Activated T-helper 2 cell treated with anti-CD3 and anti-CD28 coated beads, Interferon-gamma antibody, Interleukin-2, Interleukin-4, amounts not matched to agents 10 μg/mL and 5 μg/mL and 100 μg/mL, durations not matched to agents 14 hours and 24 hours and 36 hours (primary cell): Measurements from ENCODE around the gene ZBTB47. TPM values are rescaled to one million over a fixed set of nuclear protein-coding genes. Genes with fewer than 3 reads are reported as not detected.

Source experiments
- DNase-seq: peaks from one replicate; pipeline ENCODE4 v3.0.0; 2021; ENCODE audit warnings: low spot score
- H3K27ac Mint-ChIP-seq: one replicate; pipeline ENCODE4 v1.8.0; 2021; ENCODE audit warnings: mixed read lengths
- H3K27me3 Mint-ChIP-seq: one replicate; pipeline ENCODE4 v1.8.0; 2021; ENCODE audit warnings: low read depth, mixed read lengths
- H3K36me3 Mint-ChIP-seq: one replicate; pipeline ENCODE4 v1.8.0; 2021; ENCODE audit warnings: low read depth, mixed read lengths
- H3K4me1 Mint-ChIP-seq: one replicate; pipeline ENCODE4 v1.8.0; 2021; ENCODE audit warnings: low read depth, mixed read lengths
- H3K4me3 Mint-ChIP-seq: one replicate; pipeline ENCODE4 v1.8.0; 2021; ENCODE audit warnings: low read depth, mild to moderate bottlenecking, moderate library complexity, mixed read lengths
- H3K9me3 Mint-ChIP-seq: one replicate; pipeline ENCODE4 v1.8.0; 2021; ENCODE audit warnings: mixed read lengths
- intact Hi-C: fragments of 100-400 bp; cut with micrococcal nuclease; formaldehyde crosslinking; loops from one replicate; pipeline ENCODE4 v1.15.1; 2023
- total RNA-seq: library from RNA; stranded (reverse); gene quantifications from 2 replicates; pipeline ENCODE4 v1.2.3, GENCODE V29; 2022

ZBTB47 gene
- total RNA-seq, 1 donor from 2014 or later = 0.16 TPM

- no peak overlapping the region for H3K4me3 Mint-ChIP-seq
- H3K36me3 Mint-ChIP-seq = no peaks in the 10 kb centered on the region
- no peak overlapping the region for H3K27ac Mint-ChIP-seq
- no peaks in the 10 kb centered on the region for H3K9me3 Mint-ChIP-seq
- intact Hi-C loops = loop anchor here (2.0 kb wide), 1 partner anchor 47 kb away; no protein-coding TSS in a partner anchor
- DNase-seq = no peak
- peaks cover 17% of the 10 kb centered on the region for H3K27me3 Mint-ChIP-seq
- peaks cover 6% of the 10 kb centered on the region for H3K4me1 Mint-ChIP-seq
These were observed 32.7 kb downstream of the ZBTB47 start for GRCh38 chr3:42685891-42686820.

- DNase-seq = no peak
- Mint-ChIP-seq H3K27ac (no peak overlapping the region), H3K9me3 (no peaks in the 10 kb centered on the region), H3K4me3 (no peak overlapping the region), H3K4me1 (peaks cover 4% of the 10 kb centered on the region), H3K27me3 (peaks cover 15% of the 10 kb centered on the region), H3K36me3 (no peaks in the 10 kb centered on the region)
- intact Hi-C loops = no loop called here
These were observed 33.5 kb downstream of the ZBTB47 start for GRCh38 chr3:42686832-42687650.

- H3K4me1 Mint-ChIP-seq = peaks cover 2% of the 10 kb centered on the region
- intact Hi-C loops = no loop called here
- H3K27me3 Mint-ChIP-seq = peaks cover 15% of the 10 kb centered on the region
- H3K36me3 Mint-ChIP-seq = no peaks in the 10 kb centered on the region
- H3K4me3 Mint-ChIP-seq = no peak overlapping the region
- DNase-seq = no peak
- H3K9me3 Mint-ChIP-seq = no peaks in the 10 kb centered on the region
- no peak overlapping the region for H3K27ac Mint-ChIP-seq
These were observed 34.5 kb downstream of the ZBTB47 start for GRCh38 chr3:42688016-42688415.

- H3K27me3 Mint-ChIP-seq = peaks cover 15% of the 10 kb centered on the region
- no peak for DNase-seq
- H3K9me3 Mint-ChIP-seq = no peaks in the 10 kb centered on the region
- no peaks in the 10 kb centered on the region for H3K36me3 Mint-ChIP-seq
- no peaks in the 10 kb centered on the region for H3K4me1 Mint-ChIP-seq
- intact Hi-C loops = no loop called here
- H3K27ac Mint-ChIP-seq = no peak overlapping the region
- no peak overlapping the region for H3K4me3 Mint-ChIP-seq
These were observed 35.3 kb downstream of the ZBTB47 start for GRCh38 chr3:42688487-42689420.

GRCh38 chr3:42689421-42690014 lies 36.0 kb downstream of the ZBTB47 start:
- Mint-ChIP-seq H3K27ac (no peak overlapping the region), H3K4me3 (no peak overlapping the region), H3K27me3 (peaks cover 15% of the 10 kb centered on the region), H3K4me1 (no peaks in the 10 kb centered on the region), H3K36me3 (no peaks in the 10 kb centered on the region), H3K9me3 (no peaks in the 10 kb centered on the region)
- DNase-seq = no peak
- intact Hi-C loops = no loop called here

- Mint-ChIP-seq H3K27me3 (peaks cover 15% of the 10 kb centered on the region), H3K27ac (no peak overlapping the region), H3K9me3 (no peaks in the 10 kb centered on the region), H3K36me3 (no peaks in the 10 kb centered on the region), H3K4me3 (no peak overlapping the region), H3K4me1 (no peaks in the 10 kb centered on the region)
- DNase-seq = no peak
- intact Hi-C loops = no loop called here
These were observed 36.7 kb downstream of the ZBTB47 start for GRCh38 chr3:42690191-42690590.

GRCh38 chr3:42690766-42691680 lies 37.5 kb downstream of the ZBTB47 start:
- Mint-ChIP-seq H3K4me1 (no peaks in the 10 kb centered on the region), H3K36me3 (no peaks in the 10 kb centered on the region), H3K27ac (no peak overlapping the region), H3K27me3 (peaks cover 13% of the 10 kb centered on the region), H3K9me3 (no peaks in the 10 kb centered on the region), H3K4me3 (no peak overlapping the region)
- intact Hi-C loops = no loop called here
- DNase-seq = no peak

GRCh38 chr3:42691816-42692666 lies 38.5 kb downstream of the ZBTB47 start:
- H3K27me3 Mint-ChIP-seq = peaks cover 5% of the 10 kb centered on the region
- no peaks in the 10 kb centered on the region for H3K9me3 Mint-ChIP-seq
- H3K4me1 Mint-ChIP-seq = no peaks in the 10 kb centered on the region
- intact Hi-C loops = no loop called here
- no peak for DNase-seq
- H3K4me3 Mint-ChIP-seq = no peak overlapping the region
- no peak overlapping the region for H3K27ac Mint-ChIP-seq
- no peaks in the 10 kb centered on the region for H3K36me3 Mint-ChIP-seq

- no peaks in the 10 kb centered on the region for H3K9me3 Mint-ChIP-seq
- H3K4me1 Mint-ChIP-seq = no peaks in the 10 kb centered on the region
These were observed 39.4 kb downstream of the ZBTB47 start for GRCh38 chr3:42692667-42693529.

GRCh38 chr3:42693530-42693930 lies 40.0 kb downstream of the ZBTB47 start:
- Mint-ChIP-seq H3K9me3 (no peaks in the 10 kb centered on the region), H3K27me3 (peaks cover 3% of the 10 kb centered on the region), H3K36me3 (no peaks in the 10 kb centered on the region), H3K27ac (no peak overlapping the region), H3K4me3 (no peak overlapping the region), H3K4me1 (no peaks in the 10 kb centered on the region)
- intact Hi-C loops = no loop called here
- DNase-seq = no peak

More at GRCh38 chr3:42692667-42693529, 39.4 kb downstream of the ZBTB47 start:
- H3K27ac Mint-ChIP-seq = no peak overlapping the region
- intact Hi-C loops = no loop called here
- no peaks in the 10 kb centered on the region for H3K36me3 Mint-ChIP-seq
- no peak for DNase-seq
- no peak overlapping the region for H3K4me3 Mint-ChIP-seq
- peaks cover 3% of the 10 kb centered on the region for H3K27me3 Mint-ChIP-seq
